MV-4-11 (cell line): ENCODE measurements around the gene COMP.

Source experiments
- DNase-seq: peaks from one replicate; lab custom pipeline; 2025; lab: John Stamatoyannopoulos, UW

Gene COMP

GRCh38 chr19:18745931-18746330, 45.2 kb downstream of the COMP start:
- DNase-seq: no peak

DNA sequence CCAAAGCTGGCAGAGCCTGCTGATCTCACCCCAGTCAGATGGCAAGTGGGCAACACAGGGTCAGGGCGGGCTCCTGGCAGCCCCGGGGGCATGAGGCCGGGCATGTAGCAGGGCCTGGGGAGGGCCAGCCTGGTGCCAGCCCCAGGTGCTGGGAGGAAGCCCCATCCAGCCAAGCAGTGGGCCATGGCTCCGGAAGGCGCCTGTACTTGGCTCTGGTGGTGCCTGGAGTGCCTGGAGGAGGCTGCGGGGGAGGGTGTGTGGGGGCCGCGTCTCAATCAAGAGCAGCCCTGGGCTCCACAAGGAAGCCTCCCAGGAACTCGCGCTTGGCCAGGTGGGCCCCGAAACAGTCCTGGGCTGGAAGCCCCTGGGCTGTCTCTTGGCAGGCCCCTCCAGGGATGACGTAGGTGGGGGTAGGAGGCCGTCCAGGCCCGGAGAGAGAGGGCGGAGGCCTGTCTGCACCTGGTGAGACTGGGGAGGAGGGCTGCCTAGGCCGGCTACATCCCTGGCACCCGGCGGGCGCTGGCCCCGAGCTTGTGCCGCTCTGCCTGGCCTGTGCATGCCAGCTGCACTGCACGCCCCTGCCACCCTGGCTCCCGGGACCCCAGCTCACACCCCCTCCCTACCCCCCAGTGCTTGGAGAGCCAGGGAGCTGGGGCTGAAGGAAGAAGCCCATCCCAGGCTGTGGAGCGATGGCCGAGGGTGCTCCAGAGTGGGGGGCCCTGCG, 45.9 kb downstream of the COMP start:
- DNase-seq: no peak

DNA sequence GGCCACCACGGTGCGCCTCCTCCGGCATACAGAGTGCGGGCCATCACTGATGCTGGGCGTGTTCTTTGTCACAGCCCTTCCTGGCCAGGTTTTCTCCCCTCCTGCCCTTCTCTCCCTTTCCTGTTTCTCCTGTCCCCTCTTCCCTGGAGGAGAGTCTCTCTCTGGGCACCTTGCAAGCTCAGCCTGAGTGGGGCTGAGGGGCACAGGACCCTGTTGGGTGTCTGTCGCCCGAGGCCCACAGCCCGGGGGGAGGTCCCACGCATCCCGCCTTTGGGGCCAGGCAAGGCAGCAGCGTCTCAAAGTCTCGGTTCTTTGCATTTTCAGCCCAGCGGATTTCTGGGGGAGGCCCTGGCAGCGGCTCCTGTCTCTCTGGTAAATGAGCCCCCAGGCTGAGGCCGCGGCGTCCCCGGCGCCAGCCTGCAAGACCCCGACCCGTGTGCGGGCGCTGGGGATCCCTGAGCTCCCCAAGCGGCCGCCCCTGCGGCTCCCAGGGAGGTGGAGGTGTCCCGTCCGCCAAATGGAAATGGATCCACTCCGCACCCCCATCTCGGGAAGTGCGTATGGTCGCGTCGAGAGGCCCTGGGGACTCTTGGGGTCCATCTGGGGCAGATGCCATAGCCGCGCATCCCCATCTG, 47.2 kb downstream of the COMP start:
- DNase-seq: no peak

DNA sequence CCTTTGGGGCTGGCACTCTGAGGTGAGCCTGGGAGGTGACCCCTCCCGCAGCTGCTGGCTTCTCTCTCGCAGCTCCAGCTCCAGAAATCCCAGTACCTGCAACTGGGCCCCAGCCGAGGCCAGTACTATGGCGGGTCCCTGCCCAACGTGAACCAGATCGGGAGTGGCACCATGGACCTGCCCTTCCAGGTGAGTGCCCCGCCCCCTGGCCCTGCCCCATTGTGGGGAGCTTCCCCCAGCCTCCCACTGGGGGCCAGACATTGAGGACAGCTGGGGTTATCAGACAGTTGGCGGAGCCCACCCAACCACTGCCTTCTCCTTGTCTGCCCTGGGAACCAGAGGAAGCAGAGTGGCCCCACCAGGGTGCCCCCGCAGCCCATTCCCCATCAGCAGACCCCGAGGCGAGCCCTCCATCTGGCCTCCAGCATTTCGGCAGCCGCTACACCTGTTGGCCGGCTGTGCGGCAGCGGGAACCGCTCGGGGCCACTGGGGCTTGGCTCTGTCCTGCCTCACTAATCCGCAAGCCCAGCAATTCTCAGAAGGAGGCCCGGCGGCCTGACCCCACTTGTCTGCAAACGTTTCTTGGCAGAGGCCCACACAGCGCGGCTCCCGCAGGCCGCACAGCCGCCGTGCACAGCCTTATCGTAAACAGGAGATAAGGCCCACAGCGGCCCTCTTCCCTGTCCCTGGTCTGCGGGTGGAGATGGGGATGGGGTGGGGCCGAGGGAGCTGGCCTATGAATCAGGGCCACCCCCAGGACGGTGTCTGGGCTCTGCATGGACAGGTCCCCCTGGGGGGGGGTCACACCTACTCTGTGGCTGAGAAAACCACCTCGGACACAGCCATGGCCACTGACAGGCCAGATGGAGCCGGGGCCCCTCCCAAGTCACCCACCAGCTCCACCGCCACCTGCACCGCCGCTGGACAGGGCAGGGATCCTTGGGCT, 48.0 kb downstream of the COMP start:
- DNase-seq: no peak

DNA sequence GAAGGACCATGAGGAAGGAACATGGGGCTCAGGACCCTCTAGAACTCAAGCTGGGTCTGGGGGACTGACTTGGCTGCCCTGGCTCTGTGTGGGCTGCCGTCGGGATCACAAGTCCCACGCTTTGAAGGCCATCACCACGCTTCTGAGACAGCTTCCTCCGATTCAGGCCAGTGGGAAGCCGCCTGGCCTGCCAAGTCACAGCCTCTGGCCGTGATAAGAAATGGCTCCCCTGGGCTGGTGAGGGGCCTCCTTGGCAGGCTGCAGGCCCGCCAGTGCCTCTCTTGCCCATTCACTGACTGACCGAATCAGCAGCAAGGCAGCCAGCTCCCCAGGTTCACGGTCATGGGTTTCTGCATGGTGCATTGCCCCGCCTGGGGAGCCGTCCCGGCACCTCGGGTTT, 48.8 kb downstream of the COMP start:
- no peak for DNase-seq

- DNase-seq: no peak
Measured at GRCh38 chr19:18741124-18742121, 49.7 kb downstream of the COMP start.

DNA sequence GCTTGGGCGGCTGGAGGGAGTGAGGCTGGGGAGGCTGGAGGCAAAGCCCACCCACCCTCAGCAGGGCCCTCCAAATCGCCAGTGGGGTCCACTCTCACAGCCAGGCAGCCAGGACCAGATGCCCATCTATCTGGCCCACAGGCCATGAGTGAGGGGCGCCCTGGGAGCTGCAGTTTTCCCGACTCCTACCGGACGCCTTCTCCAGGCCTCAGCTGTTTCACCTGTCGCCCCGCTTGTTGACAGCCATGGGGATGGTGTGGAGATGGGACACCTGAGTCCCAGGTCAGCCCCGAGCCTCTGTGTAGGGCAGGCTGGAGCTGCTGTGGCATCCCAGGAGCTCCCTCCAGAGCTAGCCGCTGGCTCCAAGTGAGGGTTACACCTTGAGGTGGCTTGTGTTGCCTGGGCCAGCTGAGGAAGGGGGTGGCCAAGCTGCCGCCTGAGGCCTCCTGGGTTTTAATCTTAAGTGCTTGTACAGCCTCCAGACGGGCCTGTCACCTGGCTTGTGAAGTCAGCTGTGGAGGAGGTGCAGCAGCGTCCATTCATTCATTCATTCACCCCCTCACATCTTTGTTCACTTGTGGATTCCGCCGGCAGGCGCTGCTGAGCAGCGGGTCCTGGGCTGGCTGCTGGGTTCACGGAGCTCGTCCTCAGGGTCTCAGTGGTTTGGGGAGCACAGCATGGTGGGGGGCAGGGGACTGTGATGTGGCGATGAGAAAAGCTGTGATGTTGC, 52.0 kb downstream of the COMP start:
- no peak for DNase-seq

DNA sequence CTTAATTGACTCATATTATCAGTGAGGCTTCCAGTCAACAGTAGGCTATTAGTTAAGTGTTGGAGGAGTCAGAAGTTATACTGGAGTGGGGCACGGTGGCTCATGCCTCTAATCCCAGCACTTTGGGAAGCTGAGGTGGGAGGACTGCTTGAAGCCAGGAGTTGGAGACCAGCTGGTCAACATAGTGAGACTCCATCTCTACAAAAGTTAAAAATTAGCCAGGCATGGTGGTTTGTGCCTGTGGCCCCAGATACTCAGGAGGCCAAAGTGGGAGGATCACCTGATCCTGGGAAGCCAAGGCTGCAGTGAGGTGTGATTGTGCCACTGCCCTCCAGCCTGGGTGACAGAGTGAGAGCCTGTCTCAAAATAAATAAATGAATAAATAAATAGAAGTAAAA, 53.2 kb downstream of the COMP start:
- no peak for DNase-seq

DNA sequence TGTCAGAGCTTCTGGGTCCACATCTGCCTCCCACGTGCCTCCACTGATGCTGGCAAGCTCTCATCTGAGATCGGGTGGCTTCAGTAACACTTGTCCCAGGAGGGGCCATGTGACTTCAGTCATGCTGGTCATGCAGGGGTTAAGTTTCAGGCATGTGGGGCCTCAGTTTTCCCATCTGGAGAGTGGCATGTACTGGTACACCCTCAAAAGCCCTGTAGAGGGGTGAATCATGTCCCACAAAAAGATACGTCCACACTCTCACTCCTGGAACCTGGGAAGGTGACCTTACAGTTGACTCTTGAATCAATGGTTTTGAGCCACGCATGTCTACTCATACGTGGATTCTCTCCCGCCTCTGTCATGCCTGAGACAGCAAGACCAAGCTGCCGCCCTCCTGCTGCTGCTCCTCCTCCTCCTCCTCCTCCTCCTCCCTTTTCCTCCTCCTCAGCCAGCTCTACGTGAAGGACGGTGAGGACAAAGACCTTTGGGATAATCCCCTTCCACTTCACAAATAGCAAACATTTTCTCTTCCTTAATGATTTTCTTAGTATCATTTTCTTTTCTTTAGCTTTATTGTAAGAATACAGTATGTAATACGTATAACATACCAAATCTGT, 53.7 kb downstream of the COMP start:
- no peak for DNase-seq

GRCh38 chr19:18736415-18737336, 54.4 kb downstream of the COMP start:
- DNase-seq: no peak

DNA sequence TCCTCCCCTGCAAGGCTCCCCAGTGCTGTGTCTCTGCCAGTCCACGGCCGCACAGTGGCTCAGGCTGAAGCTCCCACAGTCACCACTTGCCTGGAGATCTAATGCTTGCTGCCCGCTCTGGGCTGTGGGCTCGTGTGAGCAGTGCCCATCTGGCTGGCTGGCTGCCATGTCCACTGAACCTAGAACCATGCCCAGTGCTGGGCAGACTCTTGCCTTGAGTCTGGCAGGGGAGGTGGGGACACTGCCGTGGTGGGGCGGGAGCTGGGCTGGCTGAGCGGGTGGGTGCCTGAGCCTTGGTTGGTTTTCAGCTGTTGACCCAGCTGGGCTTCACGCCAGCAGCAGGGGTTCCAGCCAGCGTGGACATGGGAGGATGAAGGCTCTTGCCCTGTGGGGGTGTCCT, 55.4 kb downstream of the COMP start:
- DNase-seq: no peak

DNA sequence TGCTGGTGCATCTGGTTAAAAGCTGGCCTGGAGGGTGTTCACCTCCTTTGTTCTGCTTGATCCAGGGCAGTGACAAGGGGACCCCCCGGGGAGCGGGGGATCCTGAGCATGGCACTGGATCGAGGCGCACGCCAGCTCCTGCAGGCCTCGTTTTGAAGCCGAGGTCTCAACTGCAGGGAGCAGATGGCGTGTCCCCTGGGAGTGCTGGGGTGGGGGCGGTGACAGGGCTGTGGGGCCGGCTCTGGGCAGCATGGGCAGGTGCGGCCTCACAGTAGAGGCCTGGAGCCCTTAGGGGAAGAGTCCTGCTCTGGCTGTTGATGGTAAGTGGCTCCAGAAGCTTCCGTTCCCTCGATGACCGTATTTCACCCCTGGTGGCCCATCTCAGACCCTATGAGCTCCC, 55.8 kb downstream of the COMP start:
- DNase-seq: no peak

- peak; percentile 26 for DNase-seq
Measured at GRCh38 chr19:18733762-18734332, 57.3 kb downstream of the COMP start.

DNA sequence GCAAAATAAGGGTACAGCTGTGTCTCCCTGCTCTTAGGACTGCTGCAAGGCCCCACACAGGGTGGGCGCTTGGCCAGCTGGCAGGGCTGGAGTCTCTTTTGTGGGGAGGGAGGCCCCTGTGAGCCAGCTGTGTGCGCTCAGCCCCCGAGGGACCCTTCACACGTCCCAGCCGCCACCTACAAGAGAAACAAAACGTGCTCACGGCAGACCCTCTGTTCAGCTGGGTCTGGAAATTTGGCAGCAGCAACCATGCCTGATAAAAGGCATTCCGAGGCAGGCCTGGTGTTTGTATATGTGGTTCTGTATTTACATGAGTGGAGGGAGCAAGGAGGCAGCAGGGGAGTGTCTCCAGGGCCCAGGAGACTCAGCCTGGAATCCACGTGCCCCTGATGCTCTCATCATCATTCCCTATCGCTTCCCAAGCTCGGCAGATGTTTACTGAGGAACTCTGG, 57.9 kb downstream of the COMP start:
- DNase-seq: no peak
